ACC112 (cell line): ENCODE results near the gene ELSPBP1.
"Not testable (repeated sequence)": the region's sequence is repeated elsewhere in the genome, so short reads cannot be mapped to it uniquely, and the experiment has no call there.

ENCODE experiments used
- H2AFZ ChIP-seq: fragments of 200-600 bp; sonication (generic); one replicate; pipeline ENCODE4 v1.6.0; 2017; ENCODE audit warnings: antibody characterized with exemption, low read length; ENCODE audit not compliant: unreplicated experiment
- H3K27ac ChIP-seq: fragments of 200-600 bp; sonication (generic); 2 replicates; pipeline ENCODE4 v1.5.1; 2014; ENCODE audit warnings: low read depth, mild to moderate bottlenecking, antibody characterized with exemption, low read length, moderate library complexity
- H3K27me3 ChIP-seq: fragments of 200-600 bp; sonication (generic); 2 replicates; pipeline ENCODE4 v1.6.1; 2014; ENCODE audit warnings: mild to moderate bottlenecking, antibody characterized with exemption, low read length, moderate library complexity, mixed read lengths; ENCODE audit not compliant: insufficient read depth
- H3K36me3 ChIP-seq: fragments of 200-600 bp; sonication (generic); 2 replicates; pipeline ENCODE4 v1.6.1; 2016; ENCODE audit warnings: mild to moderate bottlenecking, antibody characterized with exemption, low read length, moderate library complexity, mixed read lengths; ENCODE audit not compliant: insufficient read depth
- H3K4me1 ChIP-seq: fragments of 200-600 bp; sonication (generic); one replicate; pipeline ENCODE4 v1.6.1; 2016; ENCODE audit warnings: low read length, mixed read lengths; ENCODE audit not compliant: insufficient read depth, unreplicated experiment, control insufficient read depth
- H3K4me3 ChIP-seq: fragments of 200-600 bp; sonication (generic); 2 replicates; pipeline ENCODE4 v1.5.1; 2014; ENCODE audit warnings: mild to moderate bottlenecking, low read depth, low read length
- H3K79me2 ChIP-seq: fragments of 200-600 bp; sonication (generic); one replicate; pipeline ENCODE4 v1.6.0; 2016; ENCODE audit warnings: low read length; ENCODE audit not compliant: control insufficient read depth, unreplicated experiment, insufficient read depth

Gene ELSPBP1

DNA sequence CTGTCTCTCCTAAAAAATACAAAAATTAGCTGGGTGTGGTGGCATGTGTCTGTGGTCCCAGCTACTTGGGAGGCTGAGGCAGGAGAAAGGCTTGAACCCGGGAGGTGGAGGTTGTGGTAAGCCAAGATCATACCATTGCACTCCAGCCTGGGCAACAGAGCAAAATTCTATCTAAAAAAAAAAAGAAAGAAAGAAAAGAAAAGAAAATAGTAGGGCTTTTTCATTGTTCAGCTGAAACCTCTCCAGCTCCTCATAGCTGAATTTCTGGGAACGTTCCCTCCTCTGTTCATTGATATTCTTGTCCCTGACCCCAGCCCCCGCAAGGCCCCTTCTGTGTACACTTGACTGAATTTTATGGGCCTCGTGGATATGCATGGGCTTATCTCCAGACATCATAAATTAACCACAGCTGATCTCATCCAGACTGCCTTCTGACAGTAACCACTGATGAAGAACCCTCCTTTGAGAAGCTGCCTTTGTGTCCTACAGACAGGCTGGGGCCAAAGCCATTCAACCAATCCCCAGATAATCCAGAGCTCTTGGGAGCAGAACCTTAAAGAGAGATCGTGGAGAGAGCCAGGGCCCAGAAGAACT, at the start of gene ELSPBP1:
Gene ELSPBP1, plus strand, starts transcription at position 424 of the 594 bp plus-strand sequence. CDS start 14,036 bp downstream, outside the sequence.
- Histone ChIP-seq H3K4me3 (no peak within 1 kb of the TSS), H2AFZ (no peak within 1 kb of the TSS), H3K4me1 (no peaks in the 10 kb centered on the region), H3K27me3 (peaks cover 22% of the 10 kb centered on the region), H3K27ac (no peak within 1 kb of the TSS), H3K36me3 (no peaks in the 10 kb centered on the region), H3K79me2 (no peaks in the 10 kb centered on the region)

DNA sequence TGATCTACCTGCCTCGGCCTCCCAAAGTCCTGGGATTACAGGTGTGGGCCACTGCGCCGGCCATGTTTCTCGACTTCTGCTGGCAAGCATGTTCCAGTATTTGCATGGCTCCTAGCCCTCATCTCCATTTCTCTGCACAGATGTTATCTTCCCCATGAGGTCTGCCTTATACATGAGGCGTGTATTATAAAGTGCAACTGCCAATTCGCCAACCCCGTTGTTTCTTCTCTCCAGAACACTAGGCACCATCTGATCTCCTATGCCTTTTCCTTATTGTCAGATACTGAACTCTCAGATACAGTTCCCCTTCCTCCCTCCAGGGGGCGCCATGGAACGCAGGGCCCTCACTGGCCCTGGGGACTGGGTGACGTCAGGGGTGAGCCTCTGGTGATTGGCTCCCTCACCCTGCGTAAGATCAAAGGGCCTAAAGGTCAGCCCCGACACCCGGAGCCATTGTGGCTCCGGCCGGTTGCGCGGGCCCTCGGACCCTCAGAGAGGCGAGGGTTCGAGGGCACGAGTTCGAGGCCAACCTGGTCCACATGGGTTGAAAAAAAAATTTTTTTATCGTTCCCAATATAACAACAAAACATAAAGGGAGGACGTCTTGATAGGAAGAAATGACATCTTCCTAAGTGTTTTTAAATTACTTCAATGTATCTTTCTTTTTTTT, 44.4 kb upstream of the ELSPBP1 start:
- not testable (repeated sequence) for H3K4me1 ChIP-seq, H3K4me3 ChIP-seq, H2AFZ ChIP-seq, H3K36me3 ChIP-seq, H3K79me2 ChIP-seq, H3K27ac ChIP-seq, H3K27me3 ChIP-seq

GRCh38 chr19:47952132-47952531, 42.3 kb upstream of the ELSPBP1 start:
- not testable (repeated sequence) for H3K4me3 ChIP-seq, H3K79me2 ChIP-seq, H3K27ac ChIP-seq, H3K4me1 ChIP-seq, H3K36me3 ChIP-seq, H2AFZ ChIP-seq, H3K27me3 ChIP-seq

- not testable (repeated sequence) for H3K4me1 ChIP-seq, H3K27ac ChIP-seq, H3K79me2 ChIP-seq, H3K36me3 ChIP-seq, H2AFZ ChIP-seq, H3K4me3 ChIP-seq, H3K27me3 ChIP-seq
Measured at GRCh38 chr19:47955936-47956335, 38.5 kb upstream of the ELSPBP1 start.

DNA sequence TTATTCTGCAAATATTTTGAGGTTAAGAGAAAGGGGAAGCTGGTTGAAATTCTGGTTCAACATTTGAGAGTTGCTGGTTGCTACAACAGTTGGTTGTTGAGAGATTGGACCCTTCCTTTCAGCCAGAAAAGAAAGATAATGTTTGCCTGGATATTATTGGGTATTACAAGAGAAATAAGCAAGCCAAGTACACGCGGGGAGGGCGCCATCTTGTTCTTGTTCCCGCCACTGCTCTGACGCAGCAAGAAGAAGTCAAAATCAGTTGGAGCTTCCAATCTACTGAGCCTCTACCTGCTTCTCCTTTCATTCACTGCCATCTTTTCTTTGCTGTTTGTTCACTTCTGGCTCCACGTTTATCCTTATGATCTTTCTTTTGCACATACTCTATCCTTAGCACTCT, 20.9 kb upstream of the ELSPBP1 start:
- Histone ChIP-seq H3K4me1 (no peaks in the 10 kb centered on the region), H3K36me3 (no peaks in the 10 kb centered on the region), H2AFZ (no peak overlapping the region)

GRCh38 chr19:47991191-47991808, 3.1 kb upstream of the ELSPBP1 start:
- no peak overlapping the region for H2AFZ ChIP-seq
- H3K27me3 ChIP-seq, result peaks cover 22% of the 10 kb centered on the region
- no peaks in the 10 kb centered on the region for H3K36me3 ChIP-seq
- H3K79me2 ChIP-seq, result no peaks in the 10 kb centered on the region
- H3K27ac ChIP-seq, result no peak overlapping the region
- H3K4me1 ChIP-seq, result no peaks in the 10 kb centered on the region
- H3K4me3 ChIP-seq, result no peak overlapping the region

More for the DNA sequence above, 20.9 kb upstream of the ELSPBP1 start:
- no peak overlapping the region for H3K27ac ChIP-seq
- no peaks in the 10 kb centered on the region for H3K79me2 ChIP-seq
- H3K27me3 ChIP-seq, result peaks cover 17% of the 10 kb centered on the region; the same call in 1 of the 2 replicates
- H3K4me3 ChIP-seq, result no peak overlapping the region

GRCh38 chr19:47992070-47992469, 2.4 kb upstream of the ELSPBP1 start, which contains the start of gene BSPH1:
Gene BSPH1 (minus strand): TSS chr19:47992170. CDS start chr19:47992081, 89 bp downstream.
- Histone ChIP-seq H3K79me2 (no peaks in the 10 kb centered on the region), H2AFZ (no peak within 1 kb of the TSS), H3K4me1 (no peaks in the 10 kb centered on the region)

DNA sequence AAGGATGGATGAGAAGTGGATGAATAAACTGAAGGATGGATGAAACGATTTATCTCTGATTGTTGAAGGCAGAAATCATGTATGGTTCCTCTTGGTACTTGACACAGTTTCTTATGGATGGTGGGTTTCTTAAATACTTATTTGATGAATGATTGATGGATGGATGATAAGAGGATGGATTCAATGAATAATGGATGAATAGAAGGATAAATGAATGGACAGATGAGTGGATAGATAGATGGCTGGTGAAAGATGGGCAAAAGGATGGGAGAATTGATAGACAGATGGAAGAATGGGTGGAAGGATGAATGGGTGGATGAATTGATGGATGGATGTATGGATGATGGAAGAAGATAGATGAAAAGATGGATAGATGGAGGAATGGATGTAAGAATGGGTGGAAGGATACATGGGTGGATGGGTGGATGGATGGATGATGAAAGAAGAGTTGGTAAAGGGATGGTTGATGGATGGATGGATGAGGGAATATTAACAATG, 1.8 kb downstream of the ELSPBP1 start:
- Histone ChIP-seq H3K4me1 (no peaks in the 10 kb centered on the region), H3K79me2 (no peaks in the 10 kb centered on the region), H3K36me3 (no peaks in the 10 kb centered on the region), H3K4me3 (no peak overlapping the region), H2AFZ (no peak overlapping the region), H3K27ac (no peak overlapping the region), H3K27me3 (peaks cover 13% of the 10 kb centered on the region)

More at GRCh38 chr19:47992070-47992469, 2.4 kb upstream of the ELSPBP1 start, which contains the start of gene BSPH1:
- Histone ChIP-seq H3K4me3 (no peak within 1 kb of the TSS), H3K36me3 (no peaks in the 10 kb centered on the region), H3K27ac (no peak within 1 kb of the TSS), H3K27me3 (peaks cover 22% of the 10 kb centered on the region)

- Histone ChIP-seq H2AFZ (no peak overlapping the region), H3K4me3 (no peak overlapping the region)
Measured at GRCh38 chr19:47998800-47999199, 4.4 kb downstream of the ELSPBP1 start.

GRCh38 chr19:48000846-48001245, 6.4 kb downstream of the ELSPBP1 start:
- no peaks in the 10 kb centered on the region for H3K79me2 ChIP-seq
- H3K4me1 ChIP-seq, result no peaks in the 10 kb centered on the region
- H3K36me3 ChIP-seq, result no peaks in the 10 kb centered on the region
- peaks cover 1% of the 10 kb centered on the region; the same call in 1 of the 2 replicates for H3K27me3 ChIP-seq
- H2AFZ ChIP-seq, result no peak overlapping the region
- no peak overlapping the region for H3K4me3 ChIP-seq
- no peak overlapping the region for H3K27ac ChIP-seq

More at GRCh38 chr19:47998800-47999199, 4.4 kb downstream of the ELSPBP1 start:
- Histone ChIP-seq H3K27me3 (peaks cover 13% of the 10 kb centered on the region), H3K4me1 (no peaks in the 10 kb centered on the region), H3K36me3 (no peaks in the 10 kb centered on the region), H3K79me2 (no peaks in the 10 kb centered on the region), H3K27ac (no peak overlapping the region)
